Stimulated activated CD8-positive, alpha-beta memory T cell treated with anti-CD3 and anti-CD28 coated beads, Interleukin-7, amount 100 ng/mL, for 48 hours (primary cell): ENCODE data around the gene GLT1D1.
A peak's percentile ranks its signal among the peaks of the same experiment; 100 is the strongest.
"Not testable (repeated sequence)": the region's sequence is repeated elsewhere in the genome, so short reads cannot be mapped to it uniquely, and the experiment has no call there.

ENCODE experiments used
- DNase-seq, 2 donors: peaks; one replicate each; pipeline ENCODE4 v3.0.0-alpha.2; 2020; ENCODE audit warnings: low read depth in 1 of 2; ENCODE audit errors: extremely low read depth in 1 of 2

GLT1D1 gene

DNA sequence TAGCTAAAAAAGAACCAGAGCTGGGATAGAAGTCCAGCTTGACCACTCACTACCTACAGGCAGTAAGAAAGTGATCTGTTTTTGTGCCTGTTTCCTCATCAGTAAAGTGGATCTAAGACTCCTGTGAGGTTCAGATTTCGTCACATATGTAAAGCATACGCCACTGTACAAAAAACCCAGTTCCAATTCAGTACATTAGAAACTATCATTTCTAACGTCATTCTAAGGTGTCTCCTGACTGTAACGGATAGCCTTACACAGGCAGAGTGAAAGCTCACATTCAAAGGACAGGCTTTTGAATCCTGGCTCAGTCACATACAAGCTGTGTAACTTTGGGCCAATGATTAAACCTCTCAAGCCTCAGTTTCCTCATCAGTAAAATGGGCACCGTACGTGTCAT lies 33.0 kb upstream of the GLT1D1 start:
- DNase-seq = no peak

DNA sequence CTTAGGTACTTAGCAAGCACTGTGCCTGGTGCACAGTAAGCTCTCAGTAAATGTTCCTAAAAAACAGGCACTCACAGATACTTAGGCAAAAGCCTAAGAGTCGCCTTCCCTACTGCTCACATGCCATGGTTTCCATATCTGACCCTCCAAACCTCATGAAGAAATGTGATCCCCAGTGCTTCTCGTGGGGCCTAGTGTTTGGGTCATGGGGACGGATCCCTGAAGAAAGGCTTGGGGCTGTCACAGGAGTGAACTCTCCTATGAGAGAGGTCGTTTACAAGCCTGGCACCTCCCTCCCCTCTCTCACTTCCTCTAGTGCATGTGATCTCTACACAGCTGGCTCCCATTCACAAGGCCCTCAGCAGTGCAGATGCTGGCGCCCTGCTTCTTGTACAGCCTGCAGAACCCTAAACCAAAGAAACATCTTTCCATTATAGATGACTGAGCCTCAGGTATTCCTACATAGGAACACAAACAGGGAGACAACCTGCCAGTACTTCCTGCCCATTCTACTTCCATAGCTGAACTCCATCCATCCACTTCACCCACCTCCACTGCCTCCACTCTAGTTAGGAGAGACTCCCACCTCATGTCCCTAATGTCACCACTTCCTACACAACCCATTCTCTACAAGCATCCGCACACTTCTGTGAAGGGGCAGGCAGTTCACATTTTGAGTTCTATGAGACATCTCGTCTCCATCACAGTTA lies 32.4 kb upstream of the GLT1D1 start:
- no peak for DNase-seq

DNA sequence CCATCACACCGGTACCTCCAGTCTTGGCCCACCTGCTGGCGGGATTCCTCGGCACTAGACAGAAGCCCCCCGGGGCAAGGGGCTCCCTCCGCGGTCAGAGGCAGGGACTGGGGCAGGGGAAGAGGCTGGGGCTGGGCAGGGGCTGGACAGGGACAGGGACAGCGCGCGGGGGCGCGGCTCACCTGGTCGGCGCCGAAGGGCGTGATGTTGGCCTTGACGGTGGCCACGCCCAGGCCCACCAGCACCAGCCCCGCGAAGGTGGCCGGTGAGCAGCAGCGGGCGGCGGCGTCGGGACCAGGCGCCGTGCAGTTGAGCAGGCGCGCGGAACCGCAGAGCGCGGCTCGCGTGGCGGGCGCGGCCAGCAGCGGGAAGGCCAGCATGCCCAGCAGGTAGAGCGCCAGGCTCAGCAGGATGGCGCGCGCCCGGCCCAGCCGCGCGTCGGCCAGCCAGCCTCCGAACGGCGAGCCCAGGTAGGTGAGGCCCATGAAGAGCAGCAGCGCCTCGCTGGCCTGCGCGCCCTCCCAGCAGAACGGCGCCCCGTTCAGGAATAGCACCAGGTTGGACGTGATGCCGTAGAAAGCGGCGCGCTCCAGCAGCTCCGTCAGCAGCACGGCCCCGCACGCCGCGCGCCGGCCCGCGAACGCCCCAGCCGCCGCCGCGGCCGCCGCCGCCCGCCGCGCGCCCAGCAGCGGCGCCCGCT lies 29.9 kb upstream of the GLT1D1 start:
- no peak for DNase-seq

DNA sequence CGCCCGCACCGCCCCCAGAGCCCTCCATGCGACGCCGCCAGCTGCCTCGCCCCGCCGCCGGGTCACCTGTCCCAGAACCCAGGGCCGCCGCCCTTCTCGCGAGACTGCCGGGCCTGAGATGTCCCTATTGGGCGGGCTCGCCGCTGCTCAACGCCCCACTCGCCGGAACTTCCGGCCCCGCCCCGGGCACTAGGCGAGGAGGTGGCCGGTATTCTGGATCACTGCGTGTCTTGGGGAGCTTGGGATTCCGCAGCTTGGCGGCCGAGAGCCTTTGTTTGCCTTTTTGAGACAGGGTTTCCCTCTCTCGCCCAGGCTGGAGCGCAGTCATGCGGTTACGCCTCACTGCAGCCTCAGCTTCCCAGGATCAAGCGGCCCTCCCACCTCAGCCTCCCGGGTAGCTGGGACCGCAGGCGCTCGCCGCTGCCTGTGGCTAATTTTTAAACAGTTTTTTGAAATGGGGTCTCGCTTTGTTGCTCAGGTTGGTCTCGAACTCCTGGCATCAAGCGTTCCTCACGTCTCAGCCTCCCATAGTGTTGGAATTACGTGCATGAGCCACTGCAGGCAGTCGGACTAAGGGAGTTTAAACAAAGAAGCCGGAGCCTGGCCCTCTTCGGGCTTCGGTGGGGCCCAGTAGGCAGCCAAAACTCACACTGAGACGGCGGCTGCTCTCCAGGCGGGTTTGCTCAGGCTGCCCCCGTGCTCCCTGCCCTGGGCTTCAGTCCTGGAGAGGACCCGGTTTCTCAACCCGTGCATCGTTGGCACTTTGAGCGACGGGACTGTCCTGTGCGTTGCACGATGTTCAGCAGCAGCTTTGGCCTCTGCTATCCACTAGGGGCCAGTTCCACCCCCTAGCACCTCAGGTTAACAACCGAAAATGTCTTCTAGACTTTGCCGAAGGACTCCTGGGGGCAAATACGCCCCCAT lies 29.1 kb upstream of the GLT1D1 start, which contains the start of gene SLC15A4:
TSS of gene SLC15A4 (minus strand) at position 43 of the 924 bp plus-strand sequence. CDS start at position 28, 15 bp downstream.
- peak; percentile 88 to 92 for DNase-seq

DNA sequence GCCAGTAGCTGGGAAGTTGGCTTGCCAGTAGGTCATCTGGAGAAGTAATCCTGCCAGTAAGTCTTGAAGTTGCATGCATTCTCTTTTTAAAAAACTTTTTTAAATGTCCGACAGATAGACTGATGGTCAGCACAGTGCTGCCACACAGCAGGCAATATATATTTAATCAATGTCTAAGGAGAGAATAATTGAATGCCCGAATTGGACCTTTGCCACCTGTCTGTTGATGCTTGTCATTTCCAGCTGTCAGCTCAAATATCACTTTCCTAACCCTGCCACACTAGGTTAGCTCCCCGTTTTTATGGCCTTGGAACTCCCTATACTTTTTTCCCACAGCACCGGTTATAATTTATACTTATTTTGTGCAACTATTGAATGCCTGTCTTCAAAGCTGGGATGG lies 27.4 kb upstream of the GLT1D1 start:
- no peak for DNase-seq

DNA sequence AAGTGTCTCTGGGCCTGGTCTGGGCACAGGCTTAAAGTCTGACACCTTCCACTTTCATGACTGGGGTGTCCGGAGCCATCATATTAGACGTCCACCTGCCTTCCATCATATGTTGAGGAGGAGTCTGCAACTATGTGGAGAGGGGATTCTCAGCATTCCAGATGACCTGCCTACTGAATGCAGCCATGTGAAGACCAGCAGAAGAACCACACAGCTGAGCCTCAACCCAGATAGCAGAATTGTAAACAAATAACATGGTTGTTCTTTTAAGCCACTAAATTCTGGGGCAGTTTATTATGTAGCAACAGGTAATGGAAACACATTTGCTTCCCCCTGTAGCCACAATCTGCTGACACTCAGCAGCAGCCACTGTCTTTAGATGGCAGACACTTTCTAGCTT lies 25.6 kb upstream of the GLT1D1 start:
- DNase-seq = no peak

DNA sequence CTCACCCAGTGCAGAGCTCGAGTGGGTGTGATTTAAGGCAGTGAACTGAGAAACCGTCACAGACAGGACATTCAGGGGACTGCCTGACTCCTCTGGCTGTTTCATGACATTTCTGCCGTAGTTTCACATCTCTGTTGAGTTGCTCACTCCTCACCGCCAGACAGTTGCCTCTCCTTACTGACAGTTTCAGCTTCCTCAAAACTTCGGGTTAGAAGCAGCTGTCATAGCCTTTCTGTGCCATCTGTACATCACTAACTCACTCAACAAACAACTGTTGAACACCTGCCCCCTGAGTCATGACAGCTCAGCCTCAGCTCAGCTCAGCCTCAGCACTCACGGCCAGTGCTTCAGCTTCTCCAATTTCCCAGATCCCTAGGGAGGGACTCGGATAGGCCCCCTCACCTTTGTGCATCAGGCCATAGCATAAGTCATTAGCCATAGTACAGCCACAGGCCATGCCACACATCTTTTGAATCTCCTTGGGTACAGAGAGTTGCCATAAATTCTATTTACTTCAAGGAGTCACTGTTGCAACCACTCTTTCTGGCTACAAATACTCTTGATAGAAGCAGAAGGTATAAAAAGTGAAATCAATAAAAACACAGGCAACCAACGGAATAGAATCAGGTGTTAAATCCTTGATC lies 23.3 kb upstream of the GLT1D1 start:
- DNase-seq = no peak

DNA sequence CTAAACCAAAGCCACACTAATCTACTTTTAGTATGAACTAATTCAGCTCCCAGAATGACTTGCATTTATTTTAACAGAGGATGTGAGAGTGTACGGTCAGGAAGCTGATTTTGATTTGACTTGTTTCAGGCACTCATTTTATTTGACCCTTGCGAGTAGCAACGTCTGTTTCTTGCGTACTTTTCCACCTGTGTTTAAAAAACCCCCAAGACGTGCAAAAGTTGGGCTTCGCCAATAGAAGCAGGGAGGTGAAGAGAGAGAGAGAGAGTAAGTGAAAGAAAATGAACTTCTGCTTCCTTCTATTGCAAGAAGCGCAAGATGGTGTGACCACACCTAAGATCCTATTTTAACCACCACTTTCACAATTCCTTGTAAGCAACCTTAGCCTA lies 22.8 kb upstream of the GLT1D1 start:
- no peak for DNase-seq

DNA sequence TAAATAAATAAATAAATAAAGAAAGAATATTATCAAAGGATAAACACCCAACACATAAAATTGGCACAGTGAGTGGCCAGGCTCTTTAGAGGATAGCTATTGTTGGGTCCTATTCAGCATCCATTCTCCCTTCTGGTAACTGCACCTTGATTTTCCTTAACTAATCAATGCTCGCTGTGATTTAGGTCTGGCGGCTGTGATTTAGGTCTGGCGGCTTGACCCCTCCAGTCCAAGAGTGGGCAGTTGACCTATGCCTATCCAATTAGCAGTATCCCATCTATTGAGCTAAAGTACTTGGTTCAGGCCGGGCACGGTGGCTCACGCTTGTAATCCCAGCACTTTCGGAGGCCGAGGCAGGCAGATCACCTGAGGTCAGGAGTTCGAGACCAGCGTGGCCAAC lies 19.9 kb upstream of the GLT1D1 start:
- no peak for DNase-seq

DNA sequence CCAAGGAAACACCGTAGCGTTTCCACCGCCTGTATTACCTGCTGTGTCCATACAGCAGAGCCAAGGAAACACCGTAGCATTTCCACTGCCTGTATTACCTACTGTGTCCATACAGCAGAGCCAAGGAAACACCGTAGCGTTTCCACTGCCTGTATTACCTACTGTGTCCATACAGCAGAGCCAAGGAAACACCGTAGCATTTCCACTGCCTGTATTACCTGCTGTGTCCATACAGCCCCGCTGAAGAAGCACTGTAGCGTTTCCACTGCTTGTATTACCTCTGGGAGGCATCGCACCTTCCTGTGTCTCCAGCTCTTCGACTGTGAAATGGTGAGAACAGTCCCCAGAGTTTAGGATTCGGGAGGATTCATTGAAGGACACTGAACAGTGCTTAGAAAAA lies 13.4 kb upstream of the GLT1D1 start:
- not testable (repeated sequence) for DNase-seq

DNA sequence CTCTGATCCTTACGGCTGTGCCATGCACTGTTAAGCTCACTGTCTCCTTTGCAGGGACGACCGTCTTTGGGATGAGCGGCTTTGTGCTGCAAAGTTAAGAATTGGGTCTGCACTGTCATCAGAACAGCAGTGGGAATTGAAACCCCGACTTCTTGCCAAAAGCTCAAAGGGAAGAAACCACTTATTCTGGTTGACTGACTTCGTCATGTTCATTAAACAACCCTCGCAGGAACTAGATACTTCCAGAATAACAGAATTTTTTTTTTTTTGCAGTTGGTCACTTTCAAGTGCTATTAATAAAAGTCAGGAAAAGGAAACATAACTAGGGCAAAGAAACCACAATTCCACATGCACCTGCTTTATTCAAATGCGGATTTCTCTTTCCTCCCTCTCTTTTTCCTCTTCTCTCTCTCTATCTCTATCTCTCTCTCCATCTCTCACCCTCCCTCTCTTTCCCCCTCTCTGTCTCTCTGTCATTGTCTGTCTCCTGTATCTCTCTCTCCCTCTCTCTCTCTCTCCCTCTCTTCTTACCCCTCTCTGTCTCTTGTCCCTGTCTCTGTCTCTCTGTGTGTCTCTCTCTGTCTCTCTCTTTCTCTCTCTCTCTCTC lies 12.3 kb upstream of the GLT1D1 start:
- DNase-seq = no peak

DNA sequence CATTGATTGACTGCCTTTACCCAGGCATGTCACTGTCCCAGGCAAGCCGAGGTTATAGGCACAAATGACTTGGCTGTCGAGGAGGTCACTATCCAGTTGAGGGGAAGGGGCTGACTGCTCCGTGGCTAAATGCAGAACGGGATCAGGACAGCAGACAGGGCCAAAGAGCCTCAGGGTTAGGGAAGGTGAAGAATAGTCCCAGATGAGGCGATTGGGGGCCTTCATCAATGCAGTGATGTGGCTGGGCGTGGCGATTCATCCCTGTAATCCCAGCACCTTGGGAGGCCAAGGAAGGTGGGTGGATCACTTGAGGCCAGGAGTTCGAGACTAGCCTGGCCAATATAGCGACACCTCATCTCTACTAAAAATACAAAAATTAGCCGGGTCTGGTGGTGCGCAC lies 10.7 kb upstream of the GLT1D1 start:
- no peak for DNase-seq

DNA sequence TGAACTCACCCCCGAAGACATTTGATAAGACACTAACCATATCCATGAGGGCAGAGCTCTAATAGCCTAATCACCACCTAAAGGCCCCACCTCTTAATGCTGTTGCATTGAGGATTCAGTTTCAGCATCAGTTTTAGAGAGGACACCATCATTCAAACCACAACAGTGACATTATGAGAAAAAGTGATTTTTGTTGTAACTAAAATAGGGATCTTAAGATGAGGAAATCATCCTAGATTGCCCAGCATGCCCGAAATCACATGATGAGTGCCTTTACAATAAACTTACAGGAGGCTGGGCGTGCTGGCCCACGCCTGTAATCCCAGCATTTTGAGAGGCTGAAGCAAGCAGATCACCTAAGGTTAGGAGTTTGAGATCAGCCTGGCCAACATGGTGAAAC lies 9.7 kb upstream of the GLT1D1 start:
- no peak for DNase-seq

DNA sequence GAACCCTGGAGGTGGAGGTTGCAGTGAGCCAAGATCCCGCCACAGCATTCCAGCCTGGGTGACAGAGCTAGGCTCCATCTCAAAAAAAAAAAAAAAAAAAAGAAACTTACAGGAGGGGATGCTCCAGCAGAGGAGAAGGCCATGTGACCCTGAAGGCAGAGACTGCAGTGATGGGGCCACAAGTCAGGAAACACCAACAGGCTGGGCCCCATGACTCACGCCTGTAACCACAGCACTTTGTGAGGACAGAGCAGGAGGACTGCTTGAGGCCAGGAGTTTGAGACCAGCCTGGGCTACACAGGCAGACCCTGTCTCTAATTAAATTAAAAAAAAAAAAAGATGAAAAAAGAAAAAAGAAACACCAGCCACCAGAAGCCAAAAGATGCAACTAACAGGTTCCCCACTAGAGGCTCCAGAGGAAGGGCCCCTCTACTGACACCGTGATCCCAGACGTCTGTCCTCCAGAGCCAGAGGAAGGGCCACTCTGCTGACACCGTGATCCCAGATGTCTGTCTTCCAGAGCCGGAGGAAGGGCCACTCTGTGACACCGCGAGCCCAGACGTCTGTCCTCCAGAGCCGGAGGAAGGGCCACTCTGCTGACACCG lies 9.1 kb upstream of the GLT1D1 start:
- DNase-seq = no peak

DNA sequence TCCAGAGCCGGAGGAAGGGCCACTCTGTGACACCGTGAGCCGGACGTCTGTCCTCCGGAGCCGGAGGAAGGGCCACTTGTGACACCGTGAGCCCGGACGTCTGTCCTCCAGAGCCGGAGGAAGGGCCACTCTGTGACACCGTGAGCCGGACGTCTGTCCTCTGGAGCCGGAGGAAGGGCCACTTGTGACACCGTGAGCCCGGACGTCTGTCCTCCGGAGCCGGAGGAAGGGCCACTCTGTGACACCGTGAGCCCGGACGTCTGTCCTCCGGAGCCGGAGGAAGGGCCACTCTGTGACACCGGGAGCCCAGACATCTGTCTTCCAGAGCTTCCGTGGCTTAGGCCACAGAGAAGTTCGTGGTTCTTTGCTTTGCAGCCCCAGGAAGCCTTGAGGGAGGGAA lies 6.6 kb upstream of the GLT1D1 start:
- not testable (repeated sequence) for DNase-seq

DNA sequence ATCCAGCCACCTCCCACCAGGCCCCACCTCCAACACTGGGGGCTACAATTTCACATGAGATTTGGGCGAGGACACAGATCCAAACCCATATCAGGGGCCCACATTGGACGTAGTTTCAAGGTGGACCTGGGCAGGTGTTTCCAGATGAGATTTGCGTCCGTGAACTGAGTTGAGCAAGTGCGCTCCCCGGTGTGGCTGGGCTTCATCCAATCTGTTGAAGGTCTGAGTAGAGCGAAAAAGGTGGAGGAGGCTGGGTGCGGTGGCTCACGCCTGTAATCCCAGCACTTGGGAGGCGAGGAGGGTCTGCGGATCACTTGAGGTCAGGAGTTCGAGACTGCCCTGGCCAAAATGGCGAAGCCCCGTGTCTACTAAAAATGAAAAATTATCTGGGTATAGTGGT lies 4.9 kb upstream of the GLT1D1 start:
- no peak for DNase-seq

DNA sequence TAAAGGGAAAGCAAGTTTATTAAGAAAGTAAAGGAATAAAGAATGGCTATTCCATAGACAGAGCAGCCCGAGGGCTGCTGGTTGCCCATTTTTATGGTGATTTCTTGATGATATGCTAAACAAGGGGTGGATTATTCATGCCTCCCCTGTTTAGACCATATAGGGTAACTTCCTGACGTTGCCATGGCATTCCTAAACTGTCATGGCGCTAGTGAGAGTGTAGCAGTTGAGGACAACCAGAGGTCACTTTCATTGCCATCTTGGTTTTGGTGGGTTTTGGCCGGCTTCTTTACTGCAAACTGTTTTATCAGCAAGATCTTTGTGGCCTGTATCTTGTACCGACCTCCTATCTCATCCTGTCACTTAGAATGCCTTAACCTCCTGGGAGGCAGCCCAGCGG lies 3.5 kb upstream of the GLT1D1 start:
- DNase-seq = not testable (repeated sequence)

DNA sequence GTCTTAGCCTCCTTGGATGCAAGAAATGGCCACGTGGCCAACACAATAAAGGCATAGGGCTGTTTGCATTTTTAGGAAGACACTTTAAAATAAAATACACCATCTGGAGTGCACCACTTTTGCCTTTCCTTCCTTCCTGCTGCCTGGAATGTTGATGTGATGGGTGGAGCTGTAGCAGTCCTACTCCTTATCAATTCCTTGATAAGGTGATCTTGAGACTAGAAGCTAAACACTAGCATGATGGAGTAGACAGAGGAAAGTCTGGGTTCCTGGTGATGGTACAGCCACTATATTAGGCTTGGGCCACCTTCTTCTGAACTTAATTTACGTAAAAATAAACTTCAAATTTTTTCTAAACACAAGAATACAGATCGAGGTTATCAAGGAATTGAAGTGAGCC lies 2.9 kb upstream of the GLT1D1 start:
- no peak for DNase-seq

DNA sequence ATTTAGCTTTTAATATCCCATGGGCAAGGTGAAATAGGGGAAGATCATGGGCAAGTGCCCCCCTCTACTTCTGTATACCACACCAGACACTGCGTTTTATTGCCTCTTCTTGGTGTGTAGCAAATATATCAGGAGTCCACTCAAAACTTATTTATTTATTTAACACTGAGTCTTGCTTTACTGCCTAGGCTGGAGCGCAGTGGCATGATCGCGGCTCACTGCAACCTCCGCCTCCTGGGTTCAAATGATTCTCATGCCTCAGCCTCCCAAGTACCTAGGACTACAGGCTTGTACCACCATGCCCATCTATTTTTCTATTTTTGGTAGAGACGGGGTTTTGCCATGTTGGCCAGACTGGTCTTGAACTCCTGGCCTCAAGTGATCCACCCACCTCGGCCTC lies 1.8 kb upstream of the GLT1D1 start:
- not testable (repeated sequence) for DNase-seq

DNA sequence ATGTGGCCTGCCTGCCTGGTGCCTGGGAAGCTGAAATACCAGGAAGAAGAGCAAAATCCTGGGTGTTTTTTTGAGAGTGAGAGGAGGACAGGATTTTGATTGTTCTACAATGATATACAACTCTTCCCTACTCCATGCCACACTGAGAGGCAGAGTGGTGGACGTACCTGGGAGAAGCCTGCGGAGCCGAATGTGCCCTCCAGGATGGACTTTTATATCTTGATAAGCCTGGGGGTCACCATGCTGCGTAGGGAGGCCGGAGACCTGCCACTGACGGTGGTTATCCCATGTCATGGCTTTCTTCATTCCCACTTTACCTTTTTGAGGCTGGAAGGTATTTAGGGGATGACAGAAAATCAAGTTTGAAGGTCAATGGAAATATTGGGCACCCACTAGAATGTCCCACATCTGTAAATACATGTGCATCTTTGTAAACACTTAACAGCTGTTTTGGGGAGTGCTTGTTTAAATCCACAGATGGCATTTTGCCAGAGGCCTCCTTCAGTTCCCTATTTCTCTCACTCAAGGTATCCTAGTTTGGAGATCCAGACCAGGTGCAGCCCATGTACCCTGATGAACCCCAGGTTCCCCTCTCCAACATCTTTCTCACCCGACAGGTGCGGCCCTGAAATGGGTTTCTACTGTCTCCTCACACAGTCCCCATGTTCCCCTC lies 1.1 kb upstream of the GLT1D1 start:
- DNase-seq = no peak
